GM19324 (cell line): ENCODE results near the gene GABRG3.
"Not testable (repeated sequence)": the region's sequence is repeated elsewhere in the genome, so short reads cannot be mapped to it uniquely, and the experiment has no call there.

Experiments used
- ATAC-seq: cut with Tn5 transposase; IDR thresholded peaks from one replicate; pipeline ENCODE4 v1.9.1; 2021; ENCODE audit warnings: mild to moderate bottlenecking, moderate library complexity; ENCODE audit not compliant: unreplicated experiment, low FRiP score

GABRG3 gene

GRCh38 chr15:26985050-26985449 is 14.1 kb downstream of the GABRG3 start:
- no peak for ATAC-seq

- no peak for ATAC-seq
Observed at GRCh38 chr15:26996250-26996649, 25.3 kb downstream of the GABRG3 start.

GRCh38 chr15:27003003-27003402 is 32.0 kb downstream of the GABRG3 start:
- not testable (repeated sequence) for ATAC-seq

DNA sequence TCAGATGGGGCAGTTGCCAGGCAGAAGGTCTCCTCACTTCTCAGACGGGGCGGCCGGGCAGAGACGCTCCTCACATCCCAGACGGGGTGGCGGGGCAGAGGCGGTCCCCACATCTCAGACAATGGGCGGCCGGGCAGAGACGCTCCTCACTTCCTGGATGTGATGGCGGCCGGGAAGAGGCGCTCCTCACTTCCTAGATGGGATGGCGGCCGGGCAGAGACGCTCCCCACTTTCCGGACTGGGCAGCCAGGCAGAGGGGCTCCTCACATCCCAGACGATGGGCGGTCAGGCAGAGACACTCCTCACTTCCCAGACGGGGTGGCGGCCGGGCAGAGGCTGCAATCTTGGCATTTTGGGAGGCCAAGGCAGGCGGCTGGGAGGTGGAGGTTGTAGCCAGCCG is 33.2 kb downstream of the GABRG3 start:
- ATAC-seq: not testable (repeated sequence)

DNA sequence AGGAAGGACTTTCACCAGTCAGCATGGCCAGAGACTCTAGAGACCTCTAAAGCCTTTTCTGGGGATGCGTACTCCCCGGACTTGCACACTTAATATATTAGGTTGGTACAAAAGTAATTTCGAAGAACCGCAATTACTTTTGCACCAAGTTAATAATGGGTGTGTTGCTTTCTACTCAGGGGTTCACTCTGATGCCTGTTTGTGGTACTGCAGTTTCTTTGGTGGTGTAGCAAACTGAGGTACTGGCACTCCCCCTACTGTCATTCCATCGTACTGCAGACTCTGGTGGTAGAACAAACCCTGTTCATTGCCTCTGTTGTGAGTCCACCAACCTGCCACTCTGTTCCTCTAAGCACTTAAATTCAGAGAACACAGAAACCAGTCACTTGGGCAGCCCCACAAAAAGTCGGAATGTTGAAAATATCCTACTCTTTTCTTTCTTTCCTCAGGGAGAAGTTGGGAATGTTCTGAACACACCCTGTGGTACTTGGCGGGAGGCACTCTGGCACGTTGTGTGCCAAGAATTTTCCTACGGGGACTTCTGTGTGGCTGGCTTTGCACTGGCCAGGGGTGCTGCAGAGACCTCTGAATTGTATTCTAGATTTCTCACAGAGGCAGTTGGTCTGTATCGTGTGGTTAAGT is 46.3 kb downstream of the GABRG3 start:
- ATAC-seq: no peak

DNA sequence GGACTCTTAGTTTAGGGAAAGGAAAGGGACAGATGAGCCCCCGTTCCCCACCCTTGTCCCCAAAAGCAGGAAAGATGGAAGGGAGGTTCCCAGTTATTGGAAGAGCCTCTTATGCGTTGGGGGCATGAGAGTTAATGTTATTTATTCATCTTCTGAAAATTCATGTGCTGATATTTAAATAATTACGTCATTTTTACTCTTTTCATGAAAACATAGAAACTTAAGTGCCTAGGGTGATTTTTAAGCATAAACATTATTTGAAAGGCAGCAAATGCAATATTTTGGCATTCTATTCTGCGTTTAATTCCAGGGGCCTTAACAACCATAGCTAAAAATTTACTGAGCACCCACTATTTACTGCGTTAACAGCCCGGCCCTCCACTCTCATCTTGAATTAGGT is 48.7 kb downstream of the GABRG3 start:
- ATAC-seq: no peak

DNA sequence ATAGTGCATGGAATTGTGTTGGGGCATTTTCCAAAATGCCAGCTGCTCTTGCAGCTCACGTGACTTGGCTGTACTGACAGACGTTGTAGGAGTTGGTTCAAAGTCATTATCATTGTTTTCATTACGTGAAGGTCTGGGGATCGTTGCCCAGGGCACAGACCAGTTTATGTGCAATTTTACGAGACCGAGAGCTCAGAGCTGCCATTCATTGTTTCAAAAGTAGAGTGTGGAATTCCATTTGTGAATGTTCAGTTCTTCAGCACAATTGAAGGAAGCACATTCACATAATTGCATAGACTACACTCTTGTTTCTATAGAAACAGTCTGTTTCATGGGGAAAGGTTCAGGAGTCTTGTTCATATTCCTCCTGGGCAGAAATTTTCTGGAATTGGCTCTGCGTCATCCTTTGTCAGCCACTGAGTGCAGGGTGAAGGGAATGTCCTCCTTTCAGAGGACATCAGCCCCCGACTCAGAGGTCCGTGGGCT is 54.5 kb downstream of the GABRG3 start:
- no peak for ATAC-seq

DNA sequence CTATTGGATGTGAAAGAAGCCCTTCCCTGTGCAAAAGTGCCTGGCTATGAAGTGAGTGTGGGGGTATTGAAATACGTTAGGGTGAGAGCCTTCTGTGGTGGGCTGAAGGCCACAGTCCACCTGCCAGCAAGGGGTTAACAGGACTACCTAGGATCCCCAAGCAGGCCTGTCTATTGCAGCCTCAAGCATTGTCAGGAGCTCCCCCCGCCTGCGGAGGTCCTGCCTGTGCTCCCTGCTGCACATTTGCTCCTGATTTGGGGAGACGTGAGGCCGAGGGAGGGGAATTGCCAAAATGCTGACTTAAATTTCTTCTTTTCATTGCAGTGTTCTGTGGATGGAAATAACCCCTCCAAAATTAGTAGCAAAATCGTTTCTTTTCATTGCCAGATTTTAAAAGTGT is 56.2 kb downstream of the GABRG3 start:
- no peak for ATAC-seq

DNA sequence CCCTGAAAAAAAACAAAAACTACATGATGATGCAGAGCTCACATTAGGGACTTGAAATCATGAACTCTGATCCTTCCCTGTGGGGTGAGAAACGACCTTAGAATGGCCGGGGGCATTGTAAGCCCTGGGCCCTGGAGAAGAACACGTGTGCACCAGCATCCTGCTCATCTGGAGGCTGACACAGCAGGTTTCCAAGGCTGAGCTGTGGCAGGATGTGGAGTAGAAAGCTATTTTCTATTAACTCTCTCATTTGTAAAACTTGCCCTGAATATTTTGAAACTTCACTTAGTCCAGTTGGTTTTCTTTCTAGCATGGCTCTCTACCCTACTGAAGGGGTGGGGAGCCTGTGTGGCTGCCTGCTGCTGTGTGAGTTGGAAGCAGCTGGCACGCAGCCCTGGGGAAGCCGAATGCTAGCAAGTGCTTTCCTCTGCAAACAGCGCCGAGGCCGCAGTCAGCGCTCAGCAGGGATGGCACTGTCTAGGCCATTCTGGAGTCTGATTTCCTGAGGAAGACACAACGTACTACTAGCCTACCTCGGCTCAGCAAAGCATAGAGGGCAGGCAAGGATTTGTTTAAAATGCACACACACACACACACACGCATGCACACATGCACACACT is 58.0 kb downstream of the GABRG3 start:
- no peak for ATAC-seq

DNA sequence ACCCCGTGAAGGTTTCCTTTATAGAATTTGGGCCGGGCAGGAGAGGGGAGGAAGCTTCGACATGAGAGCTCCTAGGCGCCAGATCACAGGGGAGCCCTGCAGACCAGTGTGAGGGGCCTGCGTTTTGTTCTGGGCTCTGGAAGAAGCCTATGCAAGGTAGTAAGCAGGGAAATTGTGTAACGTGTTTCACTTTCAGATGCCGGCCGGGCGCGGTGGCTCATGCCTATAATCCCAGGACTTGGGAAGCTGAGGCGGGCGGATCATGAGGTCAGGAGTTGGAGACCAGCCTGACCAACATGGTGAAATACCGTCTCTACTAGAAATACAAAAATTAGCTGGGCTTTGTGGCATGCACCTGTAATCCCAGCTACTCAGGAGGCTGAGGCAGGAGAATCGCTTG is 65.2 kb downstream of the GABRG3 start:
- no peak for ATAC-seq

DNA sequence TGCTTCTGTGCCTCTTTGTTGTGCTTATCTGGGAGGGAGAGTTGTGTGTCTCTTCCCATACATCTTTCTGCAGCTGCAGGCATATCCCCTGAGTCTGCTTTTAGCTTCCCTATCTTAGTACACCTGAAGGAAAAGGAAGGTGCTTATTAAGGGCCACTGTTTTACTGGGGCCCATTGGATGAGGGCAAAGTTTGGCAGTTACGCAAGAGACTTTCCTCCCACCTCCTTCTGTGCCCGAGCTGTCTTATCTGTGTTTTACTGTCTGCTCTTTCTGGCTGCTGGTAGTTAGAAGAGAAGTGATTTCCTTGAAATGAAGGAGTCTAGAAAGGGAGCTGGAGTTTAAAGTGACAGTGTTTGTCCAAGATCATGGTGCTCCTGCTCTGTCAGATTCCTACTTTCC is 66.5 kb downstream of the GABRG3 start:
- ATAC-seq: no peak

DNA sequence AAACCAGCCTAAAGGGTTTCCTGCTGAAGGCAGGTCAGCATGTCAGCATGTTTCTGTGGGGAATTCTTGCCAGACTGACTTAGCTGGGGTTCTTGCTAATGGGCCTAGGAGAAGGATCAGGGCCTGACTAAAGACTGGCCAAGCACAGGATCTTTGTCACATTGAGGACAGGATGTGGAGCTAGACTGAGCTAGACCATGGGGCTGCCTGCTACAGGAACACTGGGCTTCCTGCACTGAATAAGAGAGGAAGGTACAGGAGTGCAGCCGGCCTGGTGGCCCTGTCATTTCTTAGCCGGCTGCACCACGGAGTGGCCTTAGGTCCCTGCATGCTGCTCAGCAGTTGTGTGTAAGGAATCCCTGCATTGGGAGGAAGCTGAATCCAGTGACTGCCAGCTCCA is 68.2 kb downstream of the GABRG3 start:
- no peak for ATAC-seq

DNA sequence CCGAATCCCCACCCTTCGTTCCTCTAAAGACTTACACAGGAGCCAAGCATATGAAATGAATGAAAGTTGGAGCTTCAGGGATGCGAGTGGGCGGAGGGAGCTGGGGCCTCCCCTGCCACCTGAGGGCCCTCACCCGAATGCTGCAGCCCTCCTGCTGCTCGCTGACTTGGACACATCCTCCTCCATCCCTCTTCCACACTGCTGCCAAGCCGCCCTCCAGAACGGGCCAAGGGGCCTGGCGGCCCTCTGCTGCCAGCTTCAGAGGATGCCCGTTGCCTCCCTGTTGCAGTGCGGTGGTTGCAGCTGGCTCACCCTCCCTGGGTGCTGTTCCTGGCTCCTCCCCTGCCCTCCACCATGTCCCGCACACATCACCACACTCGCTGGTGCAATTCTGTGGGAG is 71.2 kb downstream of the GABRG3 start:
- ATAC-seq: no peak

GRCh38 chr15:27042646-27043045 is 71.7 kb downstream of the GABRG3 start:
- no peak for ATAC-seq

DNA sequence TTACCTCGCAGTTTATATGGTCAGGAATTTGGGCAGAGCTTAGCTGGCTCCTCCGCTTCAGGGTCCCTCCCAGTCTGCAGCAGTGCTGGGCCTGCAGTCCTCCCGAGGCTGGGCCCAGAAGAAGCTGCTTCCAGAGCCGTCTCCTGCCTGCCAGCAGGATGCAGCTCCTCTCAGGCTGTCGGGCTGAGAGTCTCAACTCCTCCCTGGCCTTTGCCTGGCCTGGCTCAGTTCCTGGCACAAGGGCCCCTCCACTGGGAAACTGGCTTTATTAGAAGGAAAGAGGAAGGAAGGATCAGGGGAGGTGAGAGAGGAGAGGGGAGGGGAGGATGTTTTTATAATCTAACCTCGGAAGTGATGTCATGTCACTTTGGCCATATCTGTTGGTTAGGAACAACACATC is 72.8 kb downstream of the GABRG3 start:
- ATAC-seq: no peak

- ATAC-seq: no peak
Observed at GRCh38 chr15:27045796-27046195, 74.8 kb downstream of the GABRG3 start.

DNA sequence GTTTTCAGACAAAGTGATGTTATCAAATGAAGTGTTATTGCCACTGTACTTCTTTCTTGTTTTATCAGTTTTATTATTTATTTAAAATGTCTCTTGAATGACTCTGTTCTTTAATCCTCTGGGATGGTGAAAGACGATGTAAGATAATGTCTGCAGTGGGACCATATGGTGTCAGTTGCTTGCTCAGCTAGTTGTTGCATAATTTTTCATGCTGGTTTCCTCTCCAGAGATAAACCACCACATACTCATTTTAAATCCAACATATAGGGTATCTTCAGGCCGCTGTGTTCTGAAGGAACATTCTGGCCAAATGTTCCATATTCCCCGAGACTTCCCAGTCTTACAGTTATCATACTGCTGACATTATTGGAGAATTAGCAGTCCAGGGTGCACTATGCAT is 75.9 kb downstream of the GABRG3 start:
- no peak for ATAC-seq

GRCh38 chr15:27050163-27050562 is 79.2 kb downstream of the GABRG3 start:
- ATAC-seq: no peak

DNA sequence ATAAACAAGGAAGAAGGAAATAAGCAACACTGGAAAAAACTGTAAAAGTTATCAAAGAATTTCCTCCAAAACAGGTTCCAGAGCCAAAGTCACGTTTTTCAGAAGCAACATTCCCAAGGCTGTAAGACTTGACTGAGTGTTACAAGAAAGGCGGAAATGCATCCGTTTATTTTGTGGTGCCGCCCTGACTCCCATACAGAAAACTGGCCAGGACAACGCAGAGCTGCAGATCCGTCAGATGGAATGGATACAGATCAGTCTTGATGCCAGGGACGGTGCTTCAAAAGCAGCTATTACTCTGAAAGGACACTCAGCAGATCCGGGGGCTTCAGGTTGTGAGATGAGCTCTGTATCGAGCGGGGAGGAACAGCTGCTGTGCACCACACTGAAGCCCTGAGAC is 83.4 kb downstream of the GABRG3 start:
- ATAC-seq: no peak

GRCh38 chr15:27057904-27058645 is 87.1 kb downstream of the GABRG3 start:
- ATAC-seq: no peak

DNA sequence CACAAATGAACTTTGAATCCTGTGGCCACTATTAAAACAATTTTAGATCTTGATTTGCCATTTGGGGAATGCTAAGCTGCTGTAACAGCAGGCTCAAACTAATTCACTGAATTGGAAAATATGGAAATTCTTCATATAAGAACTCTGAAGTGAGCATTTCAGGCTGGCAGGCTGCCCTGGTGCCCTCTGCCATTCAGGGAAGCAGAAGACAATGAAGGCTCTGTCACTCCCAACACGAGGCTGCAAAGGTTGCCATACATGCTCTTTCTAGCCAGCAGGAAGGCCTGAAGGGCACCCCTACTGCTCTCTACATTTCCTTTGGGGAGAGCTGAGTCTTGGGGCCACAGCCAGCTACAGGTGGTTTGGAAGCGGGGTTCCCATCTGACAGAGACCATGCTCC is 88.0 kb downstream of the GABRG3 start:
- no peak for ATAC-seq
